Measurements from ENCODE around the gene C11orf68. TPM values are rescaled to one million over a fixed set of nuclear protein-coding genes. Genes with fewer than 3 reads are reported as not detected.
"Not testable (repeated sequence)": the region's sequence is repeated elsewhere in the genome, so short reads cannot be mapped to it uniquely, and the experiment has no call there.

The C11orf68 gene
- total RNA-seq, result 52.8 TPM

DNA sequence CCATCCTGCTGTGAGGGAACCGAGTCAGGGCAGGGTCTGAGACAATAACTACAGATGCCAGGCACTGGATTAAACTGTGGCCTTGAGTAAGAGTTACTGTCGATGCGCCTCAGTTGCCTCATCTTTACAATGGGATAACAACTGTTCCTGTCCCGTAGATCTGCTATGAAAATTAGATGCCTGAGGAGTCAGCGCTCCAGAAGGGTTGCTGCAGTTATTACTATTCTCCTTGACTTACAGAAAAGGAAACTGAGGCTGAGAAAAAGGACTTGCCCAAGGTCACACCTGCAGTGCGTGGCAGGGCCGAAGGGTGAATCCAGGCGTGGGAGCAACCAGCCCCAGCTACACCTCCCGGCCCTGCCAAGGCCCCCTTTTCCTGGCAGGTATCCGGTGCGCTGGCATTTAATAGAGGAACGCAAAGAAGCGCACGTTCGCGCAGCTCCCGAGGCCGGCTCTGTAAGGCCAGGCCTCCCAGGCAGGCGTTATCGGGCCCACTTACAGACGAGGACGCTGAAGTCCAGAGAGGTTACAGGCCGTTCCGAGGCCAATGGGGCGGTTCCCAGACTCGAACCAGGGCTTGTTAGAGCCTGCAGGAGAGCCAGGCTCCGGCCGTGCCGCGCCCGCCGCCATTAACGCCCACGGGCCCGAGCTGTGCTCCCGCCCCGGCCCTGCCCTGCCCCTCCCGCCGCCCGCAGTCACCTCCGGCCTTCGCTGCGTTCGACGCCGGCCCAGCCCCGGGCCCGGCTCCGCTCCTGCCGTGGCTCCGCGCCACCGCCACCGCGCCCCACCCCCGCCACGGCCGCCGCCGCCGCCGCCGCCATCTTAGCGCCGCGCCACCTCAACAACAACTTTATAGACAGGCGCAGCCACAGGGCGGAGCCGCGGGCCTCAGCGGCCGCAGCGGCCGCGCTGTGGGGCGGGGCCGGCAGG is at the start of gene C11orf68:
Gene C11orf68, minus strand, starts transcription at position 852 of the 930 bp plus-strand sequence. Its CDS starts 31 bp downstream, at position 821.
- no peak for DNase-seq (ENCODE audit: low read depth in 2 of 3, low spot score in 2 of 3)

DNA sequence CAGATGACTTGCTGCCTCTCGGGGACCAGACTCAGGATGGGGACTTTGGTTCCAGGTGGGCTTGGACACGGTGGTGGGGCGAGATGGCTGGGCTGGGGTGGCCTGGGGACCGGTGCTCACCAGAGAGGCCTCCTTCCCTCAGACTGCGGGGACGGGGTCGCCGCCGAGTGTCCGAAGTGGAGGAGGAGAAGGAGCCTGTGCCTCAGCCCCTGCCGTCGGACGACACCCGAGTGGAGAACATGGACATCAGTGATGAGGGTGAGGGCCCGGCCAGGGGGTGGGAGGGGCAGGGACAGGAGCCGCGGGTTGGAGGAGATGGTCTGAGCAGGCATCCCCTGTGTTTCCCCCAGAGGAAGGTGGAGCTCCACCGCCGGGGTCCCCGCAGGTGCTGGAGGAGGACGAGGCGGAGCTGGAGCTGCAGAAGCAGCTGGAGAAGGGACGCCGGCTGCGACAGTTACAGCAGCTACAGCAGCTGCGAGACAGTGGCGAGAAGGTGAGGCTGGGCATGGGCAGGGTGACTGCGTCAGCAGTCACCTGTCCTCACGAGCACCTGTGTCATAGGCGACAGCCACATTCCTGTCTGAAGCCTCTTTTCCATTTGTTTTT is 48.6 kb upstream of the C11orf68 start:
- DNase-seq (ENCODE audit: low read depth in 2 of 3, low spot score in 2 of 3), result no peak

DNA sequence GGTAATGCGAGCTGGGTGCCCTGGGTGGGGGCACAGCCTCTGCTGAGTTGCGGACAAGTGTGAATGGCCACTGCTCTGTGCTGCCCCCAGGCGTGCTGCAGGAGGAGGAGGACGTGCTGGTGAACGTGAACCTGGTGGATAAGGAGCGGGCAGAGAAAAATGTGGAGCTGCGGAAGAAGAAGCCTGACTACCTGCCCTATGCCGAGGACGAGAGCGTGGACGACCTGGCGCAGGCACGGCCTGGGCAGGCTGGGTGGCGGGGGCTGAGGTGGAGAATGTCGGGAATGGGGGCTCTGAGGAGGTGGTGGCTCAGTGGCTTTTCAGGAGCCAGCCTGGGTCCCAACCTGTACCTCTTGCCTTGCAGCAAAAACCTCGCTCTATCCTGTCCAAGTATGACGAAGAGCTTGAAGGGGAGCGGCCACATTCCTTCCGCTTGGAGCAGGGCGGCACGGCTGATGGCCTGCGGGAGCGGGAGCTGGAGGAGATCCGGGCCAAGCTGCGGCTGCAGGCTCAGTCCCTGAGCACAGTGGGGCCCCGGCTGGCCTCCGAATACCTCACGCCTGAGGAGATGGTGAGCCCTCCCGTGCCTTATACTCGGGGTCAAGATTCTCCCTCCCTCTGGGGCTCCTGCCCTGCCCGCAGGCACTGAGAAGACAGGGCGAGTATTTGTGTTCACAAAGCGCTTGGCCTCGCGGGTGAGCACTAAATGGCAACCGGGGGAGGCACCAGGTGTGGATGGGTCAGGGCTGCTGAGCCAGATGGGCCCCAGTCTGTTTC is 47.3 kb upstream of the C11orf68 start:
- DNase-seq (ENCODE audit: low read depth in 2 of 3, low spot score in 2 of 3), result no peak

DNA sequence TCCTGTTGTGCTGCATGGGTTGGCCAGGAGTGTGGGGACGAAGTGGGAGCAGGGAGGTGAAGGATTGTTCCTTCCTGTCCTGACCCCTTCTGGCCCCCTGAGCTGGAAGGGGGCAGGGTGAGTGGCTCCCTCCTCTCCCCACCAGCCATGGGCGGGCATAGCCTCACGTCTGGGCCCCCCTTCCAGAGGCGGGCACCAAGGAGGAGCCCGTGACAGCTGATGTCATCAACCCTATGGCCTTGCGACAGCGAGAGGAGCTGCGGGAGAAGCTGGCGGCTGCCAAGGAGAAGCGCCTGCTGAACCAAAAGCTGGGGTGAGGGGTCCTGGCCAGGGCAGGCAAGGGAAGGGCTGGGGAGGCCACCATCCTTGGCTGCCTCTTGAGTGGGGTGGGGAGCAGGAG is 46.0 kb upstream of the C11orf68 start:
- no peak for DNase-seq (ENCODE audit: low read depth in 2 of 3, low spot score in 2 of 3)

DNA sequence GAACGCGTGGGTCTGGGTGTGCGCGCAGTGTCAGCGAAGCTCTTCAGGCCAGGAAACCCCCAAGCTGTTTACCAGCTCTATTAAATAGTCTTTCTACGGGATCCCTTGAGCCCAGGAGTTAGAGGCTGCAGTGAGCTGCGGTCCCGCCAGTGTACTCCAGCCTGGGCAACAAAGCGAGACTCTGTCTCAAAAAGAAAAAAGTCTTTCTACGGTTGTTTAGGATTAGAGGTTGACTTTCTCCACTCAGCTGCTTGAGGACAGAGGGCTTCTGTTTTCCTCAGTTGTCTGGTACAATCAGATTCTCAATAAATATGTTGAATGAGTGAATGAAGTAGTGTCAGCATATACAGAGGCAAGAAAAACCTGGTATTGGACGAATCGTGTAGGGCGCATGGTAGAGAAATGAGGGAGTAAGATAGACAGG is 43.3 kb upstream of the C11orf68 start:
- no peak for DNase-seq (ENCODE audit: low read depth in 2 of 3, low spot score in 2 of 3)

DNA sequence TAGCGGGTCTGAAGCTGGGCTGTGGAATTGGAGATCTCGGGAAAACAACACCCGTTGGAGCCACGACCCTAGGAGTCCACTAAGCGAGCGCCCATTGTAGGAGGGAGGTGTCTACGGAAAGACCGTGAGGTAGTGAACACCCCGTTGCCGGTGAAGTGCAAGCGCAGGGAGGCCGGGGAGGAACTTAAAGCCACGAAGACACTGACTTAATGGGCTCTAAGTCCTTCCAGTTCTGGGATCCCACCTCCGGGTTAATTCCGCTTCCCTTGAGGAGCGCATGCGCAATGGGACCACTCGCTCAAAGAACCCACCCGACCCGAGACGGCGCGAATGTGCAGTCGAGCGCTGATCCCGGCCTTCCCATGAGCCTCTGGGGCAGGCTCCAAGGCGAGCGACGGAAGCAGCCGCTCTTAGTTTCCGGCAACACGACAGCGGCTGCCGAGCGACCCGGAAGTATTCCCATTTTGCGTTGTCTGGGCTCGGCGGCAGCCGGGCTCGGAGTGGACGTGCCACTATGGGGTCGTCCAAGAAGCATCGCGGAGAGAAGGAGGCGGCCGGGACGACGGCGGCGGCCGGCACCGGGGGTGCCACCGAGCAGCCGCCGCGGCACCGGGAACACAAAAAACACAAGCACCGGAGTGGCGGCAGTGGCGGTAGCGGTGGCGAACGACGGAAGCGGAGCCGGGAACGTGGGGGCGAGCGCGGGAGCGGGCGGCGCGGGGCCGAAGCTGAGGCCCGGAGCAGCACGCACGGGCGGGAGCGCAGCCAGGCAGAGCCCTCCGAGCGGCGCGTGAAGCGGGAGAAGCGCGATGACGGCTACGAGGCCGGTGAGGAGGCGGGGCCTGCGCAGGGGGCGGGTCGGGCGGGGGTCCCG is 42.6 kb upstream of the C11orf68 start, which contains the start of gene SART1:
Gene SART1, plus strand, starts transcription at position 468 of the 874 bp plus-strand sequence. Its CDS starts 47 bp downstream, at position 515.
- peak; percentile 88 to 99 (median 99) for DNase-seq (ENCODE audit: low read depth in 2 of 3, low spot score in 2 of 3)

DNA sequence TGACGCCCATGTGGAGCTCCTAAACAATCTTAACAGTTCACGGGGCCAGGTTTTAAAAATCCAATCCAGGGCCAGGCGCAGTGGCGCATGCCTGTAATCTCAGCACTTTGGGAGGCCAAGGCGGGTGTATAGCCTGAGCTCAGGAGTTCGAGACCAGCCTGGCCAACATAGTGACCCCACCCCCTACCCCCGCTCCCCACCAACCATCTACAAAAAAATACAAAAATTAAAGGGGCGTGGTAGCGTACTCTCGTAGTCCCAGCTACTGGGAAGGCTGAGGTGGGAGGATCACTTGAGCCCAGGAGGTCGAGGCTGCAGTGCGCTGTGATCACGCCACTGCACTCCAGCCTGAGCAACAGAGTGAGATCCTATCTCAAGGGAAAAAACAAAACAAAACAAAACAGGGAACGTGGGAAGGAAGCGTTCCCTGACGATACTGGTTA is 42.0 kb upstream of the C11orf68 start:
- no peak for DNase-seq (ENCODE audit: low read depth in 2 of 3, low spot score in 2 of 3)

DNA sequence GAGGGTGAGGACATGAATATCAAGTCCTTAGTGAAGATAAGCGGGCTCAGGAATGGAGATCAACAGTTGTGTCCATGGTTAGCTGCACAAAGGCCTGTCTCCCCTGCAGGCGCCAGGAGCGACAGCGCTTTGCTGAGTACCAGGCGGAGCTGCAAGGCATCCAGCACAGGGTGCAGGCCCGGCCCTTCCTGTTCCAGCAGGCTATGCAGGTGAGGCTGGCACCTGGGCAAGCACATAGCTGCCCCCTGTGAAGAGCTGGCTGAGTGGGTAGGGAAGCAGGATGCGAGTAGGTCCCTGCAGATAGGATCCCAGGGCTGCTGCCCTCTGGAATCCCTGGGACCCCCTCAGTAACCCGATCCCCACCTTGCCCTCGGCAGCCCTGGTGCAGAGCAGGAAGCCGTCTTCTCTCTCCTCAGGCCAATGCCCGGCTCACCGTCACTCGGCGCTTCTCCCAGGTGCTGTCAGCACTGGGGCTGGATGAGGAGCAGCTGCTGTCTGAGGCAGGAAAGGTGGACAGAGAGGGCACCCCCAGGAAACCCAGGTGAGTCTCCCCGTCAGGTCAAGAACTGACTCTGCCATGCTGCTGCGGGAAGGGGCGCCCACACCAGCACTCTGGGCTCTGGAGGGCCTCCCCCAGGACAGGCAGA is 40.0 kb upstream of the C11orf68 start:
- no peak for DNase-seq (ENCODE audit: low read depth in 2 of 3, low spot score in 2 of 3)

DNA sequence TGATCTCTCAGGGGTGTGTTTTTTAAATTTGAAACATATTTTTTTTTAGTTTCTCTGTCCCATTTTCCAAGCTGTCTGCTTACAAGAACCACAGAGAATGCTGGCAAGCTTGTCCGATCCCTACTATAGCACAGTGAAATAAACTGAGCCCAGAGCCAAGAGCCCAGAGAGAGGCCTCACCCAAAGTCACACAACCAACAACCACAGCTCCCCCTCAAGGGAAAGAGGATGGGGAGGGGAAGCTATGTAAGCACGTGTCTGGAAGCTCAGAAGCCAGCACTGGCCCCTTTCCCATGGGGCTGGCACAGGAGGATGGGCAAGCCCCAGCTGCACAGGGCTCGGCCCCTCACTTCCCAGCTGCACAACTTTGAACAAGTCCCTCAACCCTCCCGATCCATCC is 39.4 kb upstream of the C11orf68 start:
- no peak for DNase-seq (ENCODE audit: low read depth in 2 of 3, low spot score in 2 of 3)

DNA sequence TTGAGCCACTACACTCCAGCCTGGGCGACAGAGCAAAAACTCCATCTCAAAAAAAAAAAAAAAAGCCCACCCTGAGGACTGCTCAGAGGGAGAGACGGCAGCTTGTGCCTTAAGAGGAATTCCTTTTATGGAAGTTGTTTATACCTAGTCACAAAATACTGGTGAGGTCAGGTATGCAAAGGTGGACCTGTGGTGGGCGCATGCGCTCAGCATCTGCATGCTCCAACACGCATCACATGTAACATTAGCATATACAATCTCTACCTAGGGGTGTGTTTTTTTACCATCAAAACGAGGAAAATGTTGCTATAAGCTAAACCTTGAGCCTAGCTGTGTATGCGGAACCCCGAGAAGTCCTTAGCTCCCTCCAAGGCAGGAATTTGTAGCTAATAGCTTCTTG is 35.9 kb upstream of the C11orf68 start:
- no peak for DNase-seq (ENCODE audit: low read depth in 2 of 3, low spot score in 2 of 3)

DNA sequence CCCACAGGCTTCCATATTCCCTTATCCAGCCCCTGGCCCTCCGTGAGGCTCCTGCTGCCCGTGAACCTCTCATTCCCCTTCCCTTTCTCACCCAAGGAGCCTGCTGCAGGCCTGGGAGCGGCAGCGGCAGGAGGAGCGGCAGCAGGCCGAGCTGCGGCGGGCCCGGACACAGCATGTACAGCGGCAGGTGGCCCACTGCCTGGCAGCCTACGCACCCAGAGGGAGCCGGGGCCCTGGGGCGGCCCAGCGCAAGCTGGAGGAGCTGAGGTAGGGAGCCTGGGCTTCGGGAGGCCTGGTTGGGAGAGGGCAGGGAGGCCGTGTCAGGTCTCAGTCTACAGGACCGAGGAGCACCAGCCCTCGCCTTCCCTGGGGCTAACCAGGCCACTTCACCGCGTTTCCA is 34.6 kb upstream of the C11orf68 start:
- no peak for DNase-seq (ENCODE audit: low read depth in 2 of 3, low spot score in 2 of 3)

DNA sequence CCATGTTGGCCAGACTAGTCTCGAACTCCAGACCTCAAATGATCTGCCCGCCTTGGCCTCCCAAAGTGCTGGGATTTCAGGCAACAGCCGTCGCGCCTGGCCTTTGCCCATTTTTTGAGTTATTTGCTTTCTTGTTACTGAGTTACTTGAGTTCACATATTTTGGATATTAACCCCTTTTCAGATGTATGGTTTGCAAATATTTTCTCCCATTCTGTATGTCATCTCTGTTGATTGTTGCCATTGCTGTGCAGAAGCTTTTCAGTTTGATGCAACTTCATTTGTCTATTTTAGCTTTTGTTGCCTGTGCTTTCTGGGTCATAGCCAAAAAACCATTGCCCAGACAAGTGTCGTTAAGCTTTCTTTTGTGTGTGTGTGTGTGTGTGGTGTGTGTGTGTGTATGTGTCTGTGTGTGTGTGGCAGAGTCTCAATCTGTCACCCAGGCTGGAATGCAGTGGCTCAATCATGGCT is 33.2 kb upstream of the C11orf68 start:
- DNase-seq (ENCODE audit: low read depth in 2 of 3, low spot score in 2 of 3), result no peak

DNA sequence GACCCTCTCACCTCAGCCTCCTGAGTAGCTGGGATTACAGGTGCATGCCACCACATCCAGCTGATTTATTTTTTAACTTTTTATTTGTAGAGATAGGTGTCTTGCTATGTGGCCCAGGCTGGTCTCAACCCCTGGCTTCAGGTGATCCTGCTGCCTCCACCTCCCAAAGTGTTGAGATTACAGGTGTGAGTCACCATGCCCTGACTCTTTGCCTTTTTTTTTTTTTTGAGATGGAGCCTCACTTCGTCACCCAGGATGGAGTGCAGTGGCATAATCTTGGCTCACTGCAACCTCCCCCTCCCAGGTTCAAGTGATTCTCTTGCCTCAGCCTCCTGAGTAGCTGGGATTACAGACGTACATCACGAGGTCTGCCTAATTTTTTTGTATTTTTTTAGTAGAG is 32.8 kb upstream of the C11orf68 start:
- not testable (repeated sequence) for DNase-seq (ENCODE audit: low read depth in 2 of 3, low spot score in 2 of 3)

DNA sequence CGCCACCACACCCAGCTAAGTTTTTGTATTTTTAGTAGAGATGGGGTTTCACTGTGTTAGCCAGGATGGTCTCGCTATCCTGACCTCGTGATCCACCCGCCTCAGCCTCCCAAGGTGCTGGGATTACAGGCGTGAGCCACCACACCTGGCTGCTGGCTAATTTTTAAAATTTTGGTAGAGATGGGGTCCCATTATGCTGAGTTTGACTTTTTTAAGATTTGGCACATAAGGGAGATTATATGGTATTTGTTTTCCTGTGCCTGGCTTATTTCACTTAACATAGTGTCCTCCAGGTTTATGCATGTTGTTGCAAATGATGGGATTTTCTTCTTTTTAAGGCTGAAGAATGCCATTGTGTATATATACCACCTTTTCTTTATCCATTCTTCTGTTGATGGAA is 31.8 kb upstream of the C11orf68 start:
- not testable (repeated sequence) for DNase-seq (ENCODE audit: low read depth in 2 of 3, low spot score in 2 of 3)

DNA sequence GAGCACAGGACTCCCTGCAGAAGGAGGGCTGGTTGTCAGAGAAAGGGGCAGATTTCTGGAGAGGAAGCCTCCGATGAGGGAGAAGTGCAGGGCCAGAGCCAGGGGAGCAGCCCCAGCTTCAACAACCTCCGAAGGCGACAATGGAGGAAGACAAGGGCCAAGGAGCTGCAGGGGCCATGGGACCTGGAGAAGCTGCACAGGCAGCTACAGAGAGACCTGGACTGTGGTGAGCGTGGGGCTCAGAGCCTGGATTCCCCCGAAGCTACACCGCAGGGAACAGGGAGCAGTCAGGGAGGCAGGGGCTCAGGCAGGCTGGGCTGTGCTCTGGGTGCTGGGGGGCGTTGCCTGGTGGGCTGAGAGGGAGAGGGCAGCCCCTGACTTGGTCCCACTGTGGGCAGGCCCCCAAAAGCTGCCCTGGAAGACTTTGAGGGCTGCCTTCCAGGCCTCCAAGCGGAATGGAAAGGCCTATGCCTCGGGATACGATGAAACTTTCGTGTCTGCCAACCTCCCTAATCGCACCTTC is 28.8 kb upstream of the C11orf68 start:
- DNase-seq (ENCODE audit: low read depth in 2 of 3, low spot score in 2 of 3), result no peak

DNA sequence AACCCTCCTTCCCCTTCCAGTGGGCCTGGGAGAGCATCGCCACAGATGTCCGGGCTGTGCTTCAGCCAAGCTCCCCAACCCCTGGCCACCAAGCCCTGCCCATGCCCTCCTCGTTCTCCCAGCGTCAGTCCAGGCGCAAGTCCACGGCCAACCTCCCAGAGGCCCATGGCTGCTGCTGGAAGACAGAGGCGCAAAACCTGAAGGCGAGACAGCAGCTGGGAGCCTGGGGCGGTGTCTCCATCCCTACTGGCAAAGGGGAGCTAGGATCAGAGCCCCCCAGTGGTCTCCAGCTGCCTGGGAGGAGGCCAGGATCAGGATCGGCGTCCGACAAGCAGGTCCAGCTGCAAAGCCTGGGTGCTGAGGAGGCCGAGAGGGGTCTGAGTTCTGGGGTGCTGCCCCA is 28.3 kb upstream of the C11orf68 start:
- DNase-seq (ENCODE audit: low read depth in 2 of 3, low spot score in 2 of 3), result no peak

DNA sequence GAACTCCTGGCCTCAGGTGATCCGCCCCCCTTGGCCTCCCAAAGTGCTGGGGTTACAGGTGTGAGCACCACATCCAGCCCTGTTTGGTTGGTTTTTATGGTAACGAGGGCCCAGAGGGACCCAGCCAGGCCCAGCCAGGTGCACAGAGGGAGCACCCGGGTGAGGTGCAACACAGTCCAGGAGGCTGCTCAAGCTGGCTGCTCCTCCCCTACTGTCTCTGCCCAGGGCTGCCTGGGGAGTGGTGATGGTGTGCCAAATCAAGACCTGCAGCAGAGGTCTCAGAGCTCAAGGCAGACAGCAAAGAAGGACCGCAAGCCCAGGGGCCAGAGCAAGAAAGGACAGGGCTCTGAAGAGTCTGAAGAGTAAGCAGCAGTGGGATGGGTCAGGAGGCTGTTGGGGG is 27.8 kb upstream of the C11orf68 start:
- DNase-seq (ENCODE audit: low read depth in 2 of 3, low spot score in 2 of 3), result no peak

DNA sequence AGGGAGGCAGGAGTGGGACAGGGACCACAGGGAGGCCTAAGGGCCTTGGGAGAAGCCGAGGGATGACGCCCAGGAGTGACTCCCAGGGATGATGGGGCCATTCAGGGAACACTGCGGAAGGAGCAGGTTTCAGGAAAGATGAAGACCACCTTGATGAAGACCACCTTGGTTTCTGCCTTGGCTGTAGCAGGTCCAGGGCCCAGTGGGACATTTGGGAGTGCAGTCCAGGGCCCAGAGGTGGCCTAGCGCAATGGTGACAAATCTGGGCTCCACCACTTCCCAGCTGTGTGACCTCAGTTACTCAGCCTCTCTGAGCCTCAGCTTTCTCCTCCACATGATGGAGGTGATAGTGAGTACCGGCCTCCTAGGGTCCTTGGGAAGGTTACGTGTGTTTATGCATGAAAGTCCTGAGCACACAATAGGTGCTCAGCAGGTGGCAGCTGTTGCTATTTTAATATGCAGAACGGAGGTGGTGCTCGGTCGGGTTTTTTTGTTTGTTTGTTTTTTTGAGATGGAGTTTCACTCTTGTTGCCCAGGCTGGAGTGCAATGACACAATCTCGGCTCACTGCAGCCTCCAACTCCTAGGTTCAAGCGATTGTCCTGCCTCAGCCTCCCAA is 27.2 kb upstream of the C11orf68 start:
- no peak for DNase-seq (ENCODE audit: low read depth in 2 of 3, low spot score in 2 of 3)

DNA sequence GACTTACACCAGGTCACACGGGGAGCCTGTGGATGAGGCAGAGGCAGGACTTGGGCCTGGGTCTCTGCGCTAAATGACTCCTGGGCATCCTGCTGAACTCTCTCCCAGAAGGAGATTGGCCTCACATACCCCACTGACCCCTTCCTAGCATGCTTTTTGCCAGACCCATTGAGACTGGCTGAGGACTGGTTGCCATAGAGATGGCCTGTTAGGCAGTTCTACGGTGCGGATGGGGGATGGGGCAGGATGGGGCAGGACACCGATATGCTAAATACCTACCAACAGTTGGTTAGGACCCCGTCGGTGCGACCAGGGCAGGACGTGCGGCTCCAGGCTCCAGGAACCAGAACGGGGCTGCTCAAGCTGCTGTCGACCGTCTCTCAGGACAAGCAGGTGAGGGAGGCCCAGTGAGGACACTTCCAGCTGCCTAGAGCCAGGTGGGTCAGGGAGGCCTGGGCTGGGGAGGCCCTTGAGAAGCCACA is 26.6 kb upstream of the C11orf68 start, which contains the start of gene TSGA10IP:
Gene TSGA10IP, plus strand, starts transcription at position 51 of the 482 bp plus-strand sequence. Its CDS starts 196 bp downstream, at position 247.
- no peak for DNase-seq (ENCODE audit: low read depth in 2 of 3, low spot score in 2 of 3)
